Activated T-helper 1 cell treated with anti-CD3 and anti-CD28 coated beads, Interleukin-12 subunit alpha, Interleukin-12 subunit beta, Interleukin-2, Interleukin-4 antibody, amounts not matched to agents 30 ng/mL and 10 ng/mL and 1 ng/mL, durations not matched to agents 14 hours and 24 hours and 36 hours (primary cell): ENCODE results near the gene RASSF6. TPM values are rescaled to one million over a fixed set of nuclear protein-coding genes. Genes with fewer than 3 reads are reported as not detected.
"Not testable (repeated sequence)": the region's sequence is repeated elsewhere in the genome, so short reads cannot be mapped to it uniquely, and the experiment has no call there.

Experiments
- DNase-seq: peaks from one replicate; pipeline ENCODE4 v3.0.0; 2021; ENCODE audit warnings: low spot score
- H3K27ac Mint-ChIP-seq: one replicate; pipeline ENCODE4 v1.8.0; 2021; ENCODE audit warnings: mild to moderate bottlenecking, mixed read lengths
- H3K27me3 Mint-ChIP-seq: one replicate; pipeline ENCODE4 v1.8.0; 2022; ENCODE audit warnings: mild to moderate bottlenecking, moderate library complexity, mixed read lengths; ENCODE audit not compliant: insufficient read depth
- H3K36me3 Mint-ChIP-seq: one replicate; pipeline ENCODE4 v1.8.0; 2021; ENCODE audit warnings: low read depth, mixed read lengths
- H3K4me1 Mint-ChIP-seq: one replicate; pipeline ENCODE4 v1.8.0; 2021; ENCODE audit warnings: low read depth, mixed read lengths
- H3K4me3 Mint-ChIP-seq: one replicate; pipeline ENCODE4 v1.8.0; 2021; ENCODE audit warnings: mild to moderate bottlenecking, moderate library complexity, mixed read lengths
- H3K9me3 Mint-ChIP-seq: one replicate; pipeline ENCODE4 v1.8.0; 2021; ENCODE audit warnings: mixed read lengths
- intact Hi-C: fragments of 100-400 bp; cut with micrococcal nuclease; formaldehyde crosslinking; loops from one replicate; pipeline ENCODE4 v1.15.1; 2024
- total RNA-seq: library from RNA; stranded (reverse); gene quantifications from 2 replicates; pipeline ENCODE4 v1.2.3, GENCODE V29; 2022

The RASSF6 gene
- total RNA-seq, 1 donor from 2014 or later: not detected

- no peak for DNase-seq
- Mint-ChIP-seq H3K27ac (no peak overlapping the region), H3K36me3 (no peaks in the 10 kb centered on the region), H3K27me3 (peaks cover 6% of the 10 kb centered on the region), H3K9me3 (no peaks in the 10 kb centered on the region), H3K4me1 (no peaks in the 10 kb centered on the region), H3K4me3 (no peak overlapping the region)
- intact Hi-C loops: no loop called here
Observed at GRCh38 chr4:73586666-73587065, 33.6 kb downstream of the RASSF6 start.

- intact Hi-C loops: no loop called here
- no peak for DNase-seq
- Mint-ChIP-seq H3K36me3 (no peaks in the 10 kb centered on the region), H3K27ac (no peak overlapping the region), H3K4me1 (no peaks in the 10 kb centered on the region), H3K9me3 (no peaks in the 10 kb centered on the region), H3K27me3 (peaks cover 6% of the 10 kb centered on the region), H3K4me3 (no peak overlapping the region)
Observed at GRCh38 chr4:73586040-73586439, 34.2 kb downstream of the RASSF6 start.

DNA sequence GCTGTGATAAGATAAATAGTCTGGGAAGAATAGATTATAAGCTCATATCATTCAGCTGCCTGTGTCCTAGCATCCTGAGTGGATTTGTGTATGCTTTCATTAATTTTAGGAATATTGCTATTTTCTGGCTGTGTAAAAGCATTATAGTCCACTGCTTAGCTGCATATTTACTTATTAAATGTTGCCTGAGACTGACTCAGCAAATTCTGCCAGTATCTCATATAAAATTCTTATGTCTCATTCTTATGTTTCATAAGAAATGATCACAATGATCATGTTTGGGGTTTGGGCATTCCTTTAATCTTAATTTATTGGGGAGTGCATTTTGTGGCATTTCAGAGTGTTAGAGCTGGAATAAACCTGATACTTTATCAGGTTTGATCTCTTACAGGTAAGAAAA is 34.9 kb downstream of the RASSF6 start:
- Mint-ChIP-seq H3K9me3 (no peaks in the 10 kb centered on the region), H3K27ac (no peak overlapping the region), H3K27me3 (peaks cover 6% of the 10 kb centered on the region), H3K4me1 (no peaks in the 10 kb centered on the region), H3K4me3 (no peak overlapping the region), H3K36me3 (no peaks in the 10 kb centered on the region)
- intact Hi-C loops: no loop called here
- no peak for DNase-seq

- intact Hi-C loops: no loop called here
- no peak overlapping the region for H3K4me3 Mint-ChIP-seq
- no peak for DNase-seq
- no peaks in the 10 kb centered on the region for H3K4me1 Mint-ChIP-seq
- H3K27ac Mint-ChIP-seq: no peak overlapping the region
- no peaks in the 10 kb centered on the region for H3K9me3 Mint-ChIP-seq
- H3K27me3 Mint-ChIP-seq: peaks cover 6% of the 10 kb centered on the region
- no peaks in the 10 kb centered on the region for H3K36me3 Mint-ChIP-seq
Observed at GRCh38 chr4:73583666-73584065, 36.6 kb downstream of the RASSF6 start.

GRCh38 chr4:73577371-73577770 is 42.9 kb downstream of the RASSF6 start:
- H3K27ac Mint-ChIP-seq: no peak overlapping the region
- H3K27me3 Mint-ChIP-seq: peaks cover 4% of the 10 kb centered on the region
- no peak overlapping the region for H3K4me3 Mint-ChIP-seq
- no peaks in the 10 kb centered on the region for H3K36me3 Mint-ChIP-seq
- intact Hi-C loops: no loop called here
- no peak for DNase-seq
- H3K4me1 Mint-ChIP-seq: no peaks in the 10 kb centered on the region
- H3K9me3 Mint-ChIP-seq: no peaks in the 10 kb centered on the region

DNA sequence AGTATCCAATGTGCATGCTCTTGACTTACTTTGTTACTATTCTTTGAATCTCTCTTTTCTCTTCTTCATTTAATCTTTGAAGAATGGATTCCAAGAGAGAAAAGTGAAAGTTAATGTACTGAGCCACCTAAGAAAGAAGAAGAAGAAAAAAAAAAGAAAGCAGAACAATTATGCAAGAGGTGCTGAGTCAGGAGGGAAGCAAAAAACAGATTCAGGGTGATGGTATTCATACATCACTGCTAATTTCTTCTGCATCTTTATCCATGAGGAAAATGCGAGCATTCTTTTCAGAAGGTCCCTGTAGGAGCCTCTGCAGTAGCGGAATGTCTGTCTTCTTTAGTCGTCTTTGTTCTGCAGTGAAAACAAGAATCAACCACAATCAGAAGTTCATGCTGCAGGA is 43.9 kb downstream of the RASSF6 start:
- Mint-ChIP-seq H3K4me1 (no peaks in the 10 kb centered on the region), H3K27ac (no peak overlapping the region), H3K4me3 (no peak overlapping the region), H3K27me3 (peaks cover 4% of the 10 kb centered on the region), H3K9me3 (no peaks in the 10 kb centered on the region), H3K36me3 (no peaks in the 10 kb centered on the region)
- intact Hi-C loops: no loop called here
- no peak for DNase-seq

DNA sequence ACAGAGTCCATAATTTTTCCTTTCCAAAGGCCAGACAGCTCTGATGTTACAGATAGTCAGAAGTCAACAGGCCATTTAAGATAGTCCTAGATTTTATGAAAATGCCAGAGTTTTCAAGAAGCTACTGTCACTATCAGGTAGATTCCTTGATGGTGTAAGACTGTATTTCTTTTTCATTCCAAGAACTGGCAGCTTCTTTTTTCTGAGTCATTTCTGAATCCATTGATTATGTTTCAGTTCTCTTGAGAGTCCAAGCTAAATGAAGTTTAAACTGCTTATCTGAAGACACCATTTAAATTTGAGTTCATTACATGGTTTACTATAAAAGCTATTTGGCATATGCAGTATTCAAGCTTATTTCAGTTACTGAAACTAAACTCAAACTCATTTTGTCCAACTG is 44.6 kb downstream of the RASSF6 start:
- intact Hi-C loops: no loop called here
- H3K4me1 Mint-ChIP-seq: no peaks in the 10 kb centered on the region
- H3K36me3 Mint-ChIP-seq: no peaks in the 10 kb centered on the region
- DNase-seq: no peak
- H3K27ac Mint-ChIP-seq: no peak overlapping the region
- H3K9me3 Mint-ChIP-seq: no peaks in the 10 kb centered on the region
- H3K27me3 Mint-ChIP-seq: peaks cover 4% of the 10 kb centered on the region
- H3K4me3 Mint-ChIP-seq: no peak overlapping the region

GRCh38 chr4:73573794-73574528 is 46.3 kb downstream of the RASSF6 start:
- Mint-ChIP-seq H3K4me1 (no peaks in the 10 kb centered on the region), H3K36me3 (no peaks in the 10 kb centered on the region), H3K4me3 (no peak overlapping the region), H3K27me3 (peaks cover 4% of the 10 kb centered on the region), H3K27ac (no peak overlapping the region), H3K9me3 (no peaks in the 10 kb centered on the region)
- intact Hi-C loops: loop anchor here (1.0 kb wide), 1 partner anchor 79 kb away; no protein-coding TSS in a partner anchor
- DNase-seq: no peak

DNA sequence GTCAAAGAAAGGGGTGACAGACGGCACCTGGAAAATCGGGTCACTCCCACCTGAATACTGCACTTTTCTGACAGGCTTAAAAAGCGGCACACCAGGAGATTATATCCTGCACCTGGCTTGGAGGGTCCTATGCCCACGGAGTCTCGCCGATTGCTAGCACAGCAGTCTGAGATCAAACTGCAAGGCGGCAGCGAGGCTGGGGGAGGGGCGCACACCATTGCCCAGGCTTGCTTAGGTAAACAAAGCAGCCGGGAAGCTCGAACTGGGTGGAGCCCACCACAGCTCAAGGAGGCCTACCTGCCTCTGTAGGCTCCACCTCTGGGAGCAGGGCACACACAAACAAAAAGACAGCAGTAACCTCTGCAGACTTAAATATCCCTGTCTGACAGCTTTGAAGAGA is 69.4 kb downstream of the RASSF6 start:
- intact Hi-C loops, H3K4me1 Mint-ChIP-seq, DNase-seq, H3K27me3 Mint-ChIP-seq, H3K36me3 Mint-ChIP-seq, H3K4me3 Mint-ChIP-seq, H3K27ac Mint-ChIP-seq, H3K9me3 Mint-ChIP-seq: not testable (repeated sequence)

- H3K27ac Mint-ChIP-seq: no peak overlapping the region
- no peak for DNase-seq
- peaks cover 5% of the 10 kb centered on the region for H3K27me3 Mint-ChIP-seq
- H3K36me3 Mint-ChIP-seq: no peaks in the 10 kb centered on the region
- H3K4me3 Mint-ChIP-seq: no peak overlapping the region
- H3K9me3 Mint-ChIP-seq: no peaks in the 10 kb centered on the region
- H3K4me1 Mint-ChIP-seq: no peaks in the 10 kb centered on the region
- intact Hi-C loops: no loop called here
Observed at GRCh38 chr4:73544620-73545019, 75.6 kb downstream of the RASSF6 start.

- no peaks in the 10 kb centered on the region for H3K9me3 Mint-ChIP-seq
- intact Hi-C loops: no loop called here
- H3K27ac Mint-ChIP-seq: no peak overlapping the region
- no peaks in the 10 kb centered on the region for H3K36me3 Mint-ChIP-seq
- no peak overlapping the region for H3K4me3 Mint-ChIP-seq
- peaks cover 6% of the 10 kb centered on the region for H3K4me1 Mint-ChIP-seq
- H3K27me3 Mint-ChIP-seq: peaks cover 2% of the 10 kb centered on the region
- no peak for DNase-seq
Observed at GRCh38 chr4:73541251-73541650, 79.0 kb downstream of the RASSF6 start.

GRCh38 chr4:73540826-73541225 is 79.4 kb downstream of the RASSF6 start:
- Mint-ChIP-seq H3K36me3 (no peaks in the 10 kb centered on the region), H3K9me3 (no peaks in the 10 kb centered on the region), H3K4me1 (peaks cover 11% of the 10 kb centered on the region), H3K27ac (no peak overlapping the region), H3K4me3 (no peak overlapping the region), H3K27me3 (peaks cover 2% of the 10 kb centered on the region)
- DNase-seq: no peak
- intact Hi-C loops: no loop called here

DNA sequence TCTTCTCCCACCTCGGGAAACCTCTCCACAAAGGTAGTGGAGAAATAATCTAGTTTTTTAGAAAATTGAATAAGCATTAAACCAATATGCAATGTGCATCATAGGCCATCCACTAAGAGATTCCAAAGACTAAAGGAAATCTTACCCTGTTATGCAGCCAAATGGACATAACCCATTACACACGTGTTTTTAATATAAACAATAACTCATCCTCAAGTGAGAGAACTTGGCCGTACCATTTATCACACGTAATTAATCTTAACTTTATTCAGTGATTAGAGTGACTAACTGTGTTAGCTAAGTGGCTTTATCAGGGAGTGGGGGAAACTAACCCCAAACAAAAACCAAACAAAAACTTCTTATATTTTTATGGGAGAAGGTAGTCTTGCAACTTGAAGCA is 80.8 kb downstream of the RASSF6 start:
- intact Hi-C loops: loop anchor here (5.0 to 10.0 kb wide), 3 partner anchors 115 to 472 kb away; partner anchors contain the start of genes ANKRD17 and COX18
- no peak overlapping the region for H3K27ac Mint-ChIP-seq
- H3K27me3 Mint-ChIP-seq: peaks cover 2% of the 10 kb centered on the region
- H3K36me3 Mint-ChIP-seq: no peaks in the 10 kb centered on the region
- H3K9me3 Mint-ChIP-seq: no peaks in the 10 kb centered on the region
- H3K4me1 Mint-ChIP-seq: peaks cover 13% of the 10 kb centered on the region
- no peak overlapping the region for H3K4me3 Mint-ChIP-seq
- DNase-seq: no peak

DNA sequence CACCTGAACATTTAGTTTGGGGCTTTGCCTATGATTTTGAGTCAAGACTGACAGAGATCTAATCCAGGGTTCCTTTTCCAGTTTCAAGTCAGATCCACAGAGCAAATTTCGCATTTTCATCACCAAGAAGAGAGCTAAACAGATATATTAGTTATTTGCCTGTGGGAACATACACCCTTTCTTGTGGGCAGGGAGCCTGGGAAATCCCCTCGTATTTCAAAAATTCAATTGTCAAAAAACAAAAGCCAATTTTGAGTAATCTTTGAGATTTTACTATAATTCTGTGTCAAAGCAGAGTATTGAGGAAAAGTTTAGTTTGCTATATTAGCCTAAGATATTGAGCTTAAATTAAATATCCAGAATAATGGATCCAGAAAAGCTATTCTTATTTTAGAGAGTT is 82.1 kb downstream of the RASSF6 start:
- Mint-ChIP-seq H3K9me3 (no peaks in the 10 kb centered on the region), H3K27ac (no peak overlapping the region), H3K27me3 (peaks cover 7% of the 10 kb centered on the region), H3K36me3 (no peaks in the 10 kb centered on the region), H3K4me3 (no peak overlapping the region), H3K4me1 (peaks cover 13% of the 10 kb centered on the region)
- no peak for DNase-seq
- intact Hi-C loops: loop anchor here (5.0 to 10.0 kb wide), 3 partner anchors 117 to 471 kb away; partner anchors contain the start of genes ANKRD17 and COX18
